GM12878 (cell line): ENCODE results near the gene IFNLR1. TPM values are rescaled to one million over a fixed set of nuclear protein-coding genes. Genes with fewer than 3 reads are reported as not detected.

Source experiments
- ATAC-seq: fragments of 200-7000 bp; cut with Tn5 transposase; 3 replicates; pipeline ENCODE4 v1.9.1; 2020; ENCODE audit warnings: mild to moderate bottlenecking, moderate library complexity
- BruUV-seq: library from RNA; stranded (reverse); fragments of 400-500 nt; replicated peaks from 2 replicates; lab custom pipeline; 2021; lab: Mats Ljungman, UMichigan
- CTCF ChIA-PET: fragments of 300-600 bp; sonication (Branson Sonifier 250); formaldehyde crosslinking; extraction: SDS; loops from one replicate; lab custom pipeline; 2021; ENCODE audit warnings: inconsistent platforms; lab: Yijun Ruan, JAX
- POLR2A ChIA-PET: fragments of 350-600 bp; formaldehyde crosslinking; extraction: SDS; loops from one replicate; lab custom pipeline; 2021; ENCODE audit warnings: inconsistent platforms; lab: Charles Lee
- RAD21 ChIA-PET: fragments of 300-600 bp; sonication (Branson Sonifier 250); formaldehyde crosslinking; loops from one replicate; lab custom pipeline; 2023; ENCODE audit warnings: antibody characterized with exemption; ENCODE audit not compliant: unreplicated experiment; lab: Charles Lee
- SMC1A ChIA-PET: fragments of 300-600 bp; sonication (Branson Sonifier 250); formaldehyde crosslinking; loops from one replicate; lab custom pipeline; 2023; ENCODE audit not compliant: unreplicated experiment, uncharacterized antibody; lab: Charles Lee
- DNase-seq: peaks from one replicate; pipeline ENCODE4 v3.0.0-alpha.2; 2011; ENCODE audit warnings: low read depth, low spot score
- FAIRE-seq: peaks from 3 replicates; lab custom pipeline; 2011; peaks lifted over from hg19 to GRCh38; lab: Jason Lieb, UNC
- H2AFZ ChIP-seq: 2 replicates; pipeline ENCODE4 v1.6.0; 2011; ENCODE audit warnings: low read depth, low read length, control low read depth; ENCODE audit not compliant: control insufficient read depth
- H3K27ac ChIP-seq: 2 replicates; pipeline ENCODE4 v1.5.1; 2011; ENCODE audit warnings: control low read depth; ENCODE audit not compliant: control insufficient read depth, insufficient read depth
- H3K27me3 ChIP-seq, 2 experiments: replicated peaks in 1 of 2; 2 replicates each; pipeline versions ENCODE4 v1.6.0 to v1.6.1; 2011; ENCODE audit warnings: low read length in 1 of 2; ENCODE audit not compliant: control insufficient read depth in 2 of 2, insufficient read depth in 2 of 2
- H3K36me3 ChIP-seq, 2 experiments: 2 replicates each; pipeline ENCODE4 v1.5.1; 2011; ENCODE audit warnings: low read length in 1 of 2; ENCODE audit not compliant: control insufficient read depth in 2 of 2, insufficient read depth in 2 of 2
- H3K4me1 ChIP-seq: 2 replicates; pipeline ENCODE4 v1.6.1; 2011; ENCODE audit warnings: mild to moderate bottlenecking, low read length, moderate library complexity, mixed read lengths; ENCODE audit not compliant: control insufficient read depth, insufficient read depth
- H3K4me2 ChIP-seq: 2 replicates; pipeline ENCODE4 v1.6.0; 2011; ENCODE audit warnings: control low read depth; ENCODE audit not compliant: control insufficient read depth, insufficient read depth
- H3K4me3 ChIP-seq: fragments of 200-600 bp; sonication (generic); 2 replicates; pipeline ENCODE4 v1.5.1; 2016
- H3K79me2 ChIP-seq: 2 replicates; pipeline ENCODE4 v1.6.0; 2011; ENCODE audit warnings: low read length; ENCODE audit not compliant: control insufficient read depth, insufficient read depth
- H3K9ac ChIP-seq: 2 replicates; pipeline ENCODE4 v1.8.0; 2011; ENCODE audit warnings: low read length, control low read depth, mixed read lengths; ENCODE audit not compliant: control insufficient read depth, insufficient read depth
- H3K9me3 ChIP-seq: replicated peaks from 3 replicates; pipeline ENCODE4 v1.5.1; 2011; ENCODE audit warnings: mild to moderate bottlenecking, low read length; ENCODE audit not compliant: control insufficient read depth, insufficient read depth
- H4K20me1 ChIP-seq: 2 replicates; pipeline ENCODE4 v1.6.0; 2011; ENCODE audit not compliant: control insufficient read depth, insufficient read depth
- CBX3 ChIP-seq: fragments of 200-600 bp; sonication (generic); IDR thresholded peaks from 2 replicates; pipeline ENCODE4 v1.6.1; 2016; ENCODE audit warnings: low read depth, borderline replicate concordance
- CEBPB ChIP-seq, 2 experiments: fragments of 150-350 bp in 1 of 2; IDR thresholded peaks; 2 replicates each; pipeline ENCODE4 v1.6.1; 2012 to 2014; ENCODE audit warnings: low read depth in 2 of 2, low read length in 2 of 2, borderline replicate concordance in 1 of 2, inconsistent platforms in 1 of 2
- CREB1 ChIP-seq: IDR thresholded peaks from 2 replicates; pipeline ENCODE4 v1.6.1; 2012; ENCODE audit warnings: low read depth, mild to moderate bottlenecking, inconsistent platforms
- ETV6 ChIP-seq, 2 experiments: fragments of 450-650 bp in 1 of 2; IDR thresholded peaks in 1 of 2; conservative IDR thresholded peaks in 1 of 2; 2 replicates each; pipeline ENCODE4 v1.6.1; 2014; ENCODE audit warnings: antibody characterized with exemption in 1 of 2, borderline replicate concordance in 1 of 2, low read depth in 1 of 2, mild to moderate bottlenecking in 1 of 2, moderate library complexity in 1 of 2
- KLF5 ChIP-seq: fragments of 450-650 bp; IDR thresholded peaks from 2 replicates; pipeline ENCODE4 v1.6.1; 2014; ENCODE audit warnings: mild to moderate bottlenecking; ENCODE audit not compliant: partially characterized antibody
- SREBF2 ChIP-seq: IDR thresholded peaks from 2 replicates; pipeline ENCODE4 v1.6.1; 2012; ENCODE audit warnings: mild to moderate bottlenecking, low read length
- SRF ChIP-seq, 2 experiments: IDR thresholded peaks; 2 replicates each; pipeline ENCODE4 v1.6.1; 2011; ENCODE audit warnings: low read depth in 2 of 2, low read length in 2 of 2, mild to moderate bottlenecking in 1 of 2, moderate library complexity in 1 of 2
- SUPT20H ChIP-seq: IDR thresholded peaks from 2 replicates; pipeline ENCODE4 v1.6.1; 2011; ENCODE audit warnings: low read depth, mild to moderate bottlenecking, low read length, moderate library complexity, borderline replicate concordance; ENCODE audit not compliant: control insufficient read depth
- WGBS: methylation state at CpG from one replicate; pipeline ENCODE4 v1.1.6; 2016; ENCODE audit warnings: low lambda C conversion rate; ENCODE audit not compliant: insufficient replicate concordance, insufficient coverage; ENCODE audit errors: missing lambda C conversion rate; 5-methylcytosine and 5-hydroxymethylcytosine counted together
- in situ Hi-C: fragments of 300-500 bp; cut with MboI; formaldehyde crosslinking; loops from 9 replicates; pipeline ENCODE4 v1.14.3; 2018; ENCODE audit warnings: mixed read lengths
- intact Hi-C: fragments of 100-400 bp; cut with micrococcal nuclease; formaldehyde crosslinking; loops from one replicate; pipeline ENCODE4 v1.14.2; 2022; ENCODE audit not compliant: unreplicated experiment
- polyA plus RNA-seq, 11 experiments: library from polyadenylated mRNA; depleted of rRNA in 4 of 11; unstranded in 6 of 11; stranded (reverse) in 5 of 11; fragments of >200 nt; fragmentation: Nextera tagmentation in 4 of 11; fragmentation: Illumina TruSeq in 1 of 11; extraction: Ambion mirVana in 4 of 11; extraction: Trizol in 1 of 11; gene quantifications; 1 replicate in 1 of 11; 2 replicates in 10 of 11; pipeline versions ENCODE4 v1.2.1 to v1.2.3, GENCODE V29; 2011 to 2016; ENCODE audit warnings: inconsistent platforms in 2 of 11, missing spikeins in 2 of 11, low read depth in 1 of 11
- total RNA-seq, 4 experiments: library from RNA; depleted of rRNA in 3 of 4; stranded (reverse); fragments of >200 nt in 3 of 4; fragmentation: Illumina TruSeq in 1 of 4; extraction: Trizol in 1 of 4; gene quantifications; 2 replicates each; pipeline versions ENCODE4 v1.2.1 to v1.2.3, GENCODE V29; 2013 to 2021
- TF ChIP-seq, protein P1 (sequence below): fragments of 450-650 bp; IDR thresholded peaks from 2 replicates; pipeline ENCODE4 v1.6.1; 2017; ENCODE audit warnings: antibody characterized with exemption, mild to moderate bottlenecking, moderate library complexity
- TF ChIP-seq, protein P2 (sequence below): IDR thresholded peaks from 2 replicates; pipeline ENCODE4 v1.6.1; 2011; ENCODE audit warnings: mild to moderate bottlenecking, low read depth, low read length, moderate library complexity; ENCODE audit not compliant: insufficient replicate concordance
- TF ChIP-seq, protein P3 (sequence below): IDR thresholded peaks from 2 replicates; pipeline ENCODE4 v1.6.1; 2011; ENCODE audit warnings: borderline replicate concordance, low read depth, mild to moderate bottlenecking, moderate library complexity, mixed read lengths, low read length; ENCODE audit not compliant: insufficient read depth; ENCODE audit errors: extremely low read length

Gene IFNLR1
- total and polyA plus RNA-seq, 10 of the 15 experiments (the other 5 are each of a cell fraction or from before 2014, with no cell fraction given): 0.31 to 5.6 (median 3.9) TPM

- ChIA-PET POLR2A (no interaction called here), CTCF (interaction anchor here (0.6 kb wide), 1 partner anchor 58 kb away, joined by 4 read pairs; no protein-coding TSS in a partner anchor), RAD21 (no interaction called here), SMC1A (no interaction called here)
- H3K79me2 ChIP-seq: no peaks in the 10 kb centered on the region
- no peak overlapping the region for H3K9ac ChIP-seq
- no peak overlapping the region for H3K27ac ChIP-seq
- 51% methylated on average over 17 of the region's 17 CpGs for WGBS
- no peaks in the 10 kb centered on the region for H4K20me1 ChIP-seq
- H3K4me1 ChIP-seq: no peaks in the 10 kb centered on the region
- H2AFZ ChIP-seq: no peak overlapping the region
- H3K4me3 ChIP-seq: no peak overlapping the region
- in situ Hi-C loops: no loop called here
- no peak overlapping the region for H3K4me2 ChIP-seq
- FAIRE-seq (no peak), ATAC-seq (no peak), DNase-seq (no peak)
- intact Hi-C loops: no loop called here
- H3K27me3 ChIP-seq: peaks cover 2 to 5% of the 10 kb centered on the region in 2 experiments; a peak in 2 of 4 replicates
- no TSS peak for BruUV-seq
- TF ChIP-seq, protein P1, sequence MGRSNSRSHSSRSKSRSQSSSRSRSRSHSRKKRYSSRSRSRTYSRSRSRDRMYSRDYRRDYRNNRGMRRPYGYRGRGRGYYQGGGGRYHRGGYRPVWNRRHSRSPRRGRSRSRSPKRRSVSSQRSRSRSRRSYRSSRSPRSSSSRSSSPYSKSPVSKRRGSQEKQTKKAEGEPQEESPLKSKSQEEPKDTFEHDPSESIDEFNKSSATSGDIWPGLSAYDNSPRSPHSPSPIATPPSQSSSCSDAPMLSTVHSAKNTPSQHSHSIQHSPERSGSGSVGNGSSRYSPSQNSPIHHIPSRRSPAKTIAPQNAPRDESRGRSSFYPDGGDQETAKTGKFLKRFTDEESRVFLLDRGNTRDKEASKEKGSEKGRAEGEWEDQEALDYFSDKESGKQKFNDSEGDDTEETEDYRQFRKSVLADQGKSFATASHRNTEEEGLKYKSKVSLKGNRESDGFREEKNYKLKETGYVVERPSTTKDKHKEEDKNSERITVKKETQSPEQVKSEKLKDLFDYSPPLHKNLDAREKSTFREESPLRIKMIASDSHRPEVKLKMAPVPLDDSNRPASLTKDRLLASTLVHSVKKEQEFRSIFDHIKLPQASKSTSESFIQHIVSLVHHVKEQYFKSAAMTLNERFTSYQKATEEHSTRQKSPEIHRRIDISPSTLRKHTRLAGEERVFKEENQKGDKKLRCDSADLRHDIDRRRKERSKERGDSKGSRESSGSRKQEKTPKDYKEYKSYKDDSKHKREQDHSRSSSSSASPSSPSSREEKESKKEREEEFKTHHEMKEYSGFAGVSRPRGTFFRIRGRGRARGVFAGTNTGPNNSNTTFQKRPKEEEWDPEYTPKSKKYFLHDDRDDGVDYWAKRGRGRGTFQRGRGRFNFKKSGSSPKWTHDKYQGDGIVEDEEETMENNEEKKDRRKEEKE: no peak
- no peak for TF ChIP-seq KLF5
- TF ChIP-seq, protein P2, sequence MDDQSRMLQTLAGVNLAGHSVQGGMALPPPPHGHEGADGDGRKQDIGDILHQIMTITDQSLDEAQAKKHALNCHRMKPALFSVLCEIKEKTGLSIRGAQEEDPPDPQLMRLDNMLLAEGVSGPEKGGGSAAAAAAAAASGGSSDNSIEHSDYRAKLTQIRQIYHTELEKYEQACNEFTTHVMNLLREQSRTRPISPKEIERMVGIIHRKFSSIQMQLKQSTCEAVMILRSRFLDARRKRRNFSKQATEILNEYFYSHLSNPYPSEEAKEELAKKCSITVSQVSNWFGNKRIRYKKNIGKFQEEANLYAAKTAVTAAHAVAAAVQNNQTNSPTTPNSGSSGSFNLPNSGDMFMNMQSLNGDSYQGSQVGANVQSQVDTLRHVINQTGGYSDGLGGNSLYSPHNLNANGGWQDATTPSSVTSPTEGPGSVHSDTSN: no peak
- no peak for TF ChIP-seq SRF (IDR thresholded peaks at IDR 0.05; ENCODE audit: low read depth in 2 of 2, low read length in 2 of 2)
- no peak for TF ChIP-seq SUPT20H
- no peak for TF ChIP-seq CREB1
- TF ChIP-seq CEBPB (IDR thresholded peaks at IDR 0.05; ENCODE audit: borderline replicate concordance in 1 of 2, low read depth in 2 of 2, low read length in 2 of 2): no peak
- no peak for TF ChIP-seq SREBF2
- no peak for TF ChIP-seq ETV6 (conservative IDR thresholded peaks at IDR 0.05 in 1 of 2, IDR thresholded peaks at IDR 0.05 in 1 of 2; ENCODE audit: borderline replicate concordance in 1 of 2, low read depth in 1 of 2)
- TF ChIP-seq, protein P3, sequence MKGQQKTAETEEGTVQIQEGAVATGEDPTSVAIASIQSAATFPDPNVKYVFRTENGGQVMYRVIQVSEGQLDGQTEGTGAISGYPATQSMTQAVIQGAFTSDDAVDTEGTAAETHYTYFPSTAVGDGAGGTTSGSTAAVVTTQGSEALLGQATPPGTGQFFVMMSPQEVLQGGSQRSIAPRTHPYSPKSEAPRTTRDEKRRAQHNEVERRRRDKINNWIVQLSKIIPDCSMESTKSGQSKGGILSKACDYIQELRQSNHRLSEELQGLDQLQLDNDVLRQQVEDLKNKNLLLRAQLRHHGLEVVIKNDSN: no peak
- no peak for TF ChIP-seq CBX3
- TF ChIP-seq, all 136 proteins: peak for 0
- Histone ChIP-seq H3K9me3 (no peaks in the 10 kb centered on the region; the same call in 2 of the 3 replicates), H3K36me3 (no peaks in the 10 kb centered on the region)
Measured at GRCh38 chr1:24140741-24141181, 46.3 kb downstream of the IFNLR1 start.
